Pons (tissue), 1 donor: Measurements from ENCODE around the gene FCAMR.
A peak's percentile ranks its signal among the peaks of the same experiment; 100 is the strongest.

ENCODE experiments used
- DNase-seq: peaks from one replicate; pipeline ENCODE4 v3.0.0-alpha.2; 2016; ENCODE audit warnings: low spot score

FCAMR gene

DNA sequence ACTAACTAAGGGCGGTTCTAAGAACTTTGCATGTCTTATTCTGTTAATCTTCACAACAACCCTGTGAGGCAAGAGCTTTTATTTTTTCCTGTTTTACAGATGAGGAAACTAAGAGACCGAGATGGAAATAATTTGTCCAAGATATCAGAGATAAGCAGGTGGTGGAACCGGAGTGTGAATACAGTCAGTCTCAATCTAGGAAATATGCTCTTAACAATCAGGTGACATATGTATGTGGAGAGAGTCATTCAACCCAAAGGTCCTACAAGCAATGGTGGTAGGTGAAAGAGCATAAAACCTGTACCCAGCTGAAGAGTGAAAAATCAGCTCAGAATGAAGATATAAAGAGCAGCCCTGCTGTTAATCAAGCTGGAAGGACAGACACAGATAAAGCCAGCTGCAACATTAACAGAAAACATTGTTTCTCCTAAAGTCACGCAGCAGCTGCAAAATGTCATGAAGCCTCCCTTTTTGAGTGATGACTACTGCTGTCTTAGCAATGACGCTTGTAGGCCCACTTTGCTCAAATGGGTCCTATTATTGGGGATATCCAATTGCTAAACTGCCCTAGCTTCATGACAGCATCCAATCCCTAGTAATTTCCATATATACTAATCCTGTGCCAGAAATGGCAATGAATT lies 30.5 kb upstream of the FCAMR start:
- no peak for DNase-seq

GRCh38 chr1:206998816-206999215 lies 28.6 kb upstream of the FCAMR start:
- no peak for DNase-seq

GRCh38 chr1:206992790-206993189 lies 22.5 kb upstream of the FCAMR start:
- DNase-seq, result no peak

- no peak for DNase-seq
Observed at GRCh38 chr1:206987873-206988272, 17.6 kb upstream of the FCAMR start.

GRCh38 chr1:206986885-206987284 lies 16.6 kb upstream of the FCAMR start:
- no peak for DNase-seq

DNA sequence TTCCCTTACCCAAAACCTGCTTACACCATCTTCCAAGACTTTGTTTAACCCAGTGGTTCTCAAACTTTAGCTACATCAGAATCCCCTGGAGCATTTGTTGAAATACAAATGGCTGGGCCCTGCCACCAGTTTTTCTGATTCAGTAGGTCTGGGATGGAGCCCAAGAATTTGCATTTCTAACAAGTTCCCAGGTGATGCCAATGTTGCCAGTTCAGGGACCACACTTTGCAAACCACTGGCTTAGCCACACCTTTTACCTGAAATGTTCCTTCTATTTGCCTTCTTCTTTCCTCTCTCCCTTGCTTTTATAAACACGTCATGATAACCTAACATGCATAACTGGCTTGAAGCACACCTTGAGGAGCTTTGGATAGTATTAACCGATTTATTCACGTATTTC lies 16.1 kb upstream of the FCAMR start:
- DNase-seq, result no peak

DNA sequence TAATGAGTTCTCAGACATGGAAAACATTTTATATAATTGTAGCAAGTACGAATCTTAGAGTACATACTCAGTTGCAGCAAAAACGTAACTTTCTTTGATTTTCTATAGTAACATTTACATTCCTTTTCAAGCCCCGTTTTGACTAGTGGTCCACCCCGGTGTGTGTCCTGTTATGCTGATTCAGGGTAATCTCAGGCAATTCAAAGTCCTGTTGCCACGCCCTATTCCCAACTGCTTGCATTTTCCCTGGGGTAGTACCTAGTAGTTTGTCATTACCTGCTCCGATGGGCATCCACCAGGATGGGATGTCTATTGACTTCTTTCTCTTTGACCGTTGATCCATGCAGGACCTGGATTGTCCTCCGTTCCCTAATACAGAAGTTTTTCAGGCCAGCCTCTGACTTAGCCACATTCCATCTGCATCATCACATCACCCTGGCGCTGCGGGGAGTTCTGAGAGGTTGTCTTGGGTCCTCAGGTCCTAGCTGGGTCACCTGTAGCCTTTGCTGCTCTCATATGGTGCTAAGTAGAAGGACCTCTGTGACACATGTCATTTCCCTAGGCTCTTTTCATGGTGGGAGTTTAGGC lies 15.0 kb upstream of the FCAMR start:
- no peak for DNase-seq

- peak; percentile 79 for DNase-seq
Observed at GRCh38 chr1:206982216-206982615, 12.0 kb upstream of the FCAMR start.

GRCh38 chr1:206979379-206980043 lies 9.3 kb upstream of the FCAMR start:
- DNase-seq, result peak; percentile 25

- no peak for DNase-seq
Observed at GRCh38 chr1:206978259-206978658, 8.0 kb upstream of the FCAMR start.

DNA sequence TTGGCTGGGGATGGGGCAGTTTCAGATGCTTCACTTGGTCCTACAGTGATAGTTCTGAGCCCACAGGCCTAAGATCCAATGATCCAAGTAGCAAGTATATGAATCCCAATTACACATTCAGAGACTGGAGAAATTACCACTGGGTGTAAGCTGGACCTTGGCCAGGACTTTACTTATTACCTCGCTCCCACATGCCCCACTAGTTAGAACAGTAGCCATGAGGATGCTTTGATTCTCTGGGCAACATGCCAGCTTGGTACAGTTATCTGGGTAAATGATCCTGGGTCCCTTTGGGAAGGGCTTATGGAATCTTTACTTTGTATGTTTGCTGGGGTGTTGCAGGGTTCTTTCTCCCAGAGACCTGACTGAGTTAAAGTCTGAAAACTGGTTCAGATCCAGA lies 5.0 kb upstream of the FCAMR start:
- no peak for DNase-seq

DNA sequence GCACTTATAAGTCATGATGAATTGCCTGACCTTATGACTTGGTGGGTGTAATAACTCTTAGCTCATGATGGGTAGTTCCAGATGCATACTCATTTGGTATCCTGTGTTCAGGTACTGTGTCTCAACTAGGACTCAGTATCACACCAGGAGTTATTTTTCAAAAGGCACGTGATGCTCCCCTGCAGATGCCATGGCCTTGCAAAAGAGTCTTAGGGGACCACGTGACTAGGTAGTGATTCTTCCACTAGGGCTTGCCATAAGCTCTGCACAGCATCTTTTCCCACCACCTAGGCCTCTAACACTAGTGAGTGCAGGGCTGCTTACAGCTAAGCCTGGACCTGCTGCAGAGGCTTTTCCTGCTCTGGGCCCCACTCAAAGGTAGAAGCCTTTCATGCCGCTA lies 3.9 kb upstream of the FCAMR start:
- no peak for DNase-seq

GRCh38 chr1:206972728-206973127 lies 2.5 kb upstream of the FCAMR start:
- no peak for DNase-seq

GRCh38 chr1:206971029-206971655 lies 882 bp upstream of the FCAMR start:
- DNase-seq, result peak; percentile 52

- DNase-seq, result no peak
Observed at GRCh38 chr1:206969090-206969489, 1.2 kb downstream of the FCAMR start.

- DNase-seq, result peak; percentile 77
Observed at GRCh38 chr1:206967096-206967849, 3.0 kb downstream of the FCAMR start.

DNA sequence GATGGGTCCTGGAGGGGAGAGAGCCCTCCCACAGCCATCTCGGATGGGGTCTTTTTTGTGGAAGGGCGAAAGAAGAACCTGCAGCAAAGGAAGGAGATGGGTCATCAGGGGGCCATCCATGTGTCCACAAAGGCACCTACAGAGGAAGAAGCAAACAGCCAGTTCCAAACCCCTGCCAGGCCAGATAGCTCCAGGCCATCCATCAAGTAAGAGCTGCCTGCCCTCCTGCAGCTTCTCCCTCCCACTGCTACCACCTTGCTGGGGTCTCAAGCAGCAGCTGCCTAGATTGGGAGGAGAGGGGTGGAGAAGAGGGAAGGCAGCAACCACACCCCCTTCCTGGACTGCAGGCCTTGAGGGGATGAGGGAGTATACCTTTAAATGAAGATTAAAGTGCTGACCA lies 4.5 kb downstream of the FCAMR start:
- DNase-seq, result no peak

- no peak for DNase-seq
Observed at GRCh38 chr1:206963740-206964139, 6.5 kb downstream of the FCAMR start.

DNA sequence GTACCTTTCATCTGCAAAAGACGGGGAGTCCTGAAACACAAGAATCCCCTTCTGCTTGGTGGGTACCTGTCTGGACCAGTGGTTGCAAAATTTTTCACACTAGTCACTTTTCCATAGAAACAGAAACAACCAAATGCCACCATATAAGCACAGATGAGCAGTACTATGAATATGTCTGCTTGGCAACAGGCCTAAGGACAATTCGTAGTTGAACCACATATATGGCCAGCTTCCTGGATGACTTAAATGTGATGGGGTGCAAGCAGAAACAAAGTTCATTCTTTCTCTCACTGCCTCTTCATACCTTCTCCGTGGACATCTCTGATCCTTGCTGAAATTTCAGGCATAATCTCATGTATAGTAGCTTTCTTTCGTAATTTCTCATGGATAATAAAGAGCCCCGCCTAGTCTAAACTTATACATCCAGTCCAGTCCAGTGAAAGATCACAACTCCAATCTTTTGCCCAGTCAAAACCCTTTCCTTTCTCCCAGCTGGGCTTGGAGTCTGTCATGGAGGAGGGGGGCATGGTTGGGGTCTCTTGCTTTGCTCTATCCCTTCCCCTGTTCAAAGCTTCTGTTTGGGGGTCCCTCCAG lies 7.0 kb downstream of the FCAMR start:
- no peak for DNase-seq

DNA sequence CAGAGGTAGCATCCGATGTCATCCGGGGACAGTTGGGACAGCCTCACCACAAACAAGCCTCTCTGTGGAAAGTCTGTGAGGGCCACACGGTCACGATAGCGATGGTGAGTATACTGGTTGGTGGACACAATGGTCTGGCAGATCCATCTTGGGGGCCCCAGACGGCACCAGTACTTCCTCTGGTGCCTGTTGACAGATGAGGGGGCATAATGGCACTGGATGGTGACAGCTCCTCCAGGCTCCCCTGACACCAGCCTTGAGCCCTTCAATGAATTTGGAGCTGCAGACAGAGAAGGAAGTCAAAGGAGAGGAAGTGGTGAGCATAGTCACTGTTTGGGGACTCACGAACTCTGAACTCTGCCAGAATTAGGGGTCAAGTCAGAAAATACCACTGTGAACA lies 8.0 kb downstream of the FCAMR start:
- DNase-seq, result peak; percentile 37

DNA sequence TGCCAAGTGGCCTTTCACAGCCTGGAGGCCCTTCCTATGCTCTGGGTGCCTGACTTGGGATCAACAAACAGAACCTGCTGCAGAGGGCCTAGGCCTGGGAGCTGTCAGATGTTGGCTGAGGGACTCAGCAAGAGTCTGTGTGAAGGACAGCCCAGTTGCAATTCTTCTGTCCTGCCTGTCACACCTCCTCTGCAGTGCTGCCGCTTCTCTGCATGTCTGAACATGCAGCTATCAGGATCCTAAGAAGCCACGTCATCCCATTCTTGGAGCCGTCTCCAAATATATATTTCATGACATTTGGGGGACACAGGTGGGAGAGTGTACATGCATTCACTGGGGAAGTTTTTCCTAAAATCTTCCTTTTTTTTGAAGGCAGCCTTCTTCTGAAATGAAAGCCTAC lies 8.6 kb downstream of the FCAMR start:
- no peak for DNase-seq
